B cell (primary cell): ENCODE measurements around the gene ARHGAP15.

Experiments used
- CTCF ChIP-seq: fragments of 200-600 bp; IDR thresholded peaks from one replicate; pipeline ENCODE4 v1.8.0; 2022; ENCODE audit warnings: antibody characterized with exemption, mild to moderate bottlenecking
- EZH2 ChIP-seq: IDR thresholded peaks from 2 replicates; pipeline ENCODE4 v1.6.1; 2012; ENCODE audit warnings: borderline replicate concordance, low read depth, mild to moderate bottlenecking, moderate library complexity, low read length; ENCODE audit not compliant: insufficient read depth, poor library complexity, severe bottlenecking

GRCh38 chr2:143175438-143175837 is 46.2 kb downstream of the ARHGAP15 start:
- TF ChIP-seq CTCF (no peak), EZH2 (no peak)
